GM12873 (cell line): Measurements from ENCODE around the gene FTO.

Source experiments
- CTCF ChIP-seq: IDR thresholded peaks from 2 replicates; pipeline ENCODE4 v1.5.1; 2012; ENCODE audit warnings: low read depth, mild to moderate bottlenecking, moderate library complexity, low read length, control low read depth; ENCODE audit not compliant: insufficient read depth; ENCODE audit errors: missing control alignments

FTO gene

GRCh38 chr16:53950677-53951076 is 246.7 kb downstream of the FTO start:
- no peak for TF ChIP-seq CTCF

- no peak for TF ChIP-seq CTCF
Measured at GRCh38 chr16:53952215-53953208, 248.6 kb downstream of the FTO start.

- TF ChIP-seq CTCF, result no peak
Measured at GRCh38 chr16:53953336-53953735, 249.4 kb downstream of the FTO start.

- no peak for TF ChIP-seq CTCF
Measured at GRCh38 chr16:53955221-53955875, 251.4 kb downstream of the FTO start.

DNA sequence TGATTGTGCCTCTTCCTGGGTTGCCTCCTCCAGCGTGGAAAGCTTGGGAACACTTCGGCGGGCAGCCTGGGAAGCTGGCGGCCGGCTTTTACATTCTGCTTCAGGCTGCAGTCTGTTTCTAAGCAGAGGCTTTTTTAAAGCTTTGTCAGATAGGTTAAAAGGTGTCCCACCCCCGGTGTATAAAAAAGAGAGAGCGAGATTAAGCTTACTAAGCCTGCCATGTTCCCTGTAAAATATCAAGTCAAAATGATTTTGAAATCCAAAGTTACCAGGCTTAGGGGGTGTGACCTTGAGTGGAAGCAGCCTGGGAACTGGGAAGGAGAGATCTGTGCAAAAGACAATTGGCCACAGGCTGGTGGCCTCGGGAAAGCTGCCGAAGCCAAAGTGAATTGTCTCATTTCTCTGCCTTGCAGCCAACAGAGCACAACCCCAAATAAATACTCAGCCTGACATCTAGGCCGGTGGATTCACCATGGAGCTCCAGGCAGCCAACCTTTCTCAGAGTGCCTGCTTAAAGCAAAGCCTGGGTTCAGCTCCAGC is 254.5 kb downstream of the FTO start:
- no peak for TF ChIP-seq CTCF

DNA sequence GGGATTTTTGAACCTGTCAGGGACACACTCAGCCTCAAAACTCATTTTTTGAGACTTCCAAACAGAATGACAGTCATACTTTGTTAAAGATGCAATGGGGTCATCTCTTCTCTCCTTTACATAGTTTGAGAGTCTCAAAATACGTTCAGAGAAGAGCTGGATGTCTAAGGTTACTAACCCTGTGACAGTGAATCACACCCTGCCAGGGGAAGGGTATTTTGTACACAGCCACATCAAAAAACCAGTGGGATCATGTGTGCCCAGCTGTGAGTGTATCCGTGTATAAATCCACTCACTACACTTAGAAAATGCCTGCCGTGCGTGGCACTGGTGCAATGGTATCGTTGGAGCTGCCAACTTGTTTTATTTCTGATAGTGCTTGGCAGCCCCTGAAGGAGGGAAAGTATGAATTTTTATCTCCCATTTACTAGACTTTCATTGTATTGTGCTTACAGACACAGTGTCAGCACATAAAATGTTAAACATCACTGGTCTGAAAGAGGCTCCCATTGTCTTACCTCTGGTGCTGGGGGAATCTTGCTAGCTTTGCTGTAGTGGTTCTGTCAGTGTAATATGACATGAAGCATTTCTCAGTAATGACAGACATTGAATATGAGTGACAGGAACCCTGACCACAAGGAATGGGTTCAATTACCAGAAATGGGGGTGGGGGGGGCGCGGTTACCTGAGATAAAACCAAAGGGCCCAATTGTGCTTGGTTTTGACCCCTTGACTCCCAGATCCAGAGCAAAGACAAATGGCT is 256.3 kb downstream of the FTO start:
- TF ChIP-seq CTCF, result no peak

- TF ChIP-seq CTCF, result no peak
Measured at GRCh38 chr16:53960954-53961616, 257.1 kb downstream of the FTO start.
